ENCODE results near the gene COMMD7. TPM values are rescaled to one million over a fixed set of nuclear protein-coding genes. Genes with fewer than 3 reads are reported as not detected.

COMMD7 gene
- total and polyA plus RNA-seq, 2 experiments from 2014 or later = 62.7 to 106 TPM

- H3K9me3 ChIP-seq (ENCODE audit: low read depth) = no peaks in the 10 kb centered on the region
- no peak overlapping the region for H2AFZ ChIP-seq
- H3K79me2 ChIP-seq = no peaks in the 10 kb centered on the region
- H3K4me3 ChIP-seq = no peak overlapping the region
- no peaks in the 10 kb centered on the region for H3K27me3 ChIP-seq
- DNase-seq (ENCODE audit: low spot score) = no peak
- H4K20me1 ChIP-seq (ENCODE audit: insufficient read depth, poor library complexity, severe bottlenecking) = no peaks in the 10 kb centered on the region
- H3K4me2 ChIP-seq = no peak overlapping the region
- peaks cover 4% of the 10 kb centered on the region for H3K4me1 ChIP-seq (ENCODE audit: insufficient read depth)
- no peaks in the 10 kb centered on the region for H3K9me2 ChIP-seq (replicated peaks; ENCODE audit: insufficient read depth)
- no peaks in the 10 kb centered on the region for H3K36me3 ChIP-seq (replicated peaks; ENCODE audit: insufficient read depth, low read depth)
- no peak for TF ChIP-seq EZH2 (IDR thresholded peaks at IDR 0.05; ENCODE audit: borderline replicate concordance)
- TF ChIP-seq EZH2phosphoT487 (IDR thresholded peaks at IDR 0.05; ENCODE audit: low read depth, severe bottlenecking, unreplicated experiment) = no peak
- TF ChIP-seq CTCF (IDR thresholded peaks at IDR 0.05; ENCODE audit: poor library complexity) = no peak
- no peak overlapping the region for H3K27ac ChIP-seq
These were observed 8.0 kb upstream of the COMMD7 start for GRCh38 chr20:32751293-32751692.

GRCh38 chr20:32749914-32750637 is 6.8 kb upstream of the COMMD7 start:
- no peak overlapping the region for H3K4me2 ChIP-seq
- 63% methylated on average over 11 of the region's 11 CpGs for WGBS (ENCODE audit: low lambda C conversion rate, missing lambda C conversion rate)
- H3K4me1 ChIP-seq (ENCODE audit: insufficient read depth) = peaks cover 4% of the 10 kb centered on the region
- DNase-seq (ENCODE audit: low spot score) = no peak
- H3K9me3 ChIP-seq (ENCODE audit: low read depth) = no peaks in the 10 kb centered on the region
- TF ChIP-seq EZH2phosphoT487 (IDR thresholded peaks at IDR 0.05; ENCODE audit: low read depth, severe bottlenecking, unreplicated experiment) (no peak), EZH2 (IDR thresholded peaks at IDR 0.05; ENCODE audit: borderline replicate concordance) (no peak), CTCF (IDR thresholded peaks at IDR 0.05; ENCODE audit: poor library complexity) (no peak)
- no peaks in the 10 kb centered on the region for H3K27me3 ChIP-seq
- H3K79me2 ChIP-seq = no peaks in the 10 kb centered on the region
- no peak overlapping the region for H3K4me3 ChIP-seq
- no peaks in the 10 kb centered on the region for H3K9me2 ChIP-seq (replicated peaks; ENCODE audit: insufficient read depth)
- no peaks in the 10 kb centered on the region for H3K36me3 ChIP-seq (replicated peaks; ENCODE audit: insufficient read depth, low read depth)
- H4K20me1 ChIP-seq (ENCODE audit: insufficient read depth, poor library complexity, severe bottlenecking) = no peaks in the 10 kb centered on the region
- H3K27ac ChIP-seq = no peak overlapping the region
- peak overlapping the region; percentile 8 for H2AFZ ChIP-seq

GRCh38 chr20:32742322-32743236 is 688 bp downstream of the COMMD7 start:
- TF ChIP-seq EZH2 (IDR thresholded peaks at IDR 0.05; ENCODE audit: borderline replicate concordance) (no peak), EZH2phosphoT487 (IDR thresholded peaks at IDR 0.05; ENCODE audit: low read depth, severe bottlenecking, unreplicated experiment) (no peak), CTCF (IDR thresholded peaks at IDR 0.05; ENCODE audit: poor library complexity) (no peak)
- DNase-seq (ENCODE audit: low spot score) = peak; percentile 42
- Histone ChIP-seq H3K4me2 (peak overlapping the region; percentile 87), H3K9me2 (replicated peaks; ENCODE audit: insufficient read depth) (no peaks in the 10 kb centered on the region), H2AFZ (peak overlapping the region; percentile 95), H3K27me3 (no peaks in the 10 kb centered on the region), H3K4me3 (peak overlapping the region; percentile 97), H3K9me3 (ENCODE audit: low read depth) (no peaks in the 10 kb centered on the region), H3K27ac (peak overlapping the region; percentile 73), H3K4me1 (ENCODE audit: insufficient read depth) (peaks cover 8% of the 10 kb centered on the region), H4K20me1 (ENCODE audit: insufficient read depth, poor library complexity, severe bottlenecking) (no peaks in the 10 kb centered on the region), H3K36me3 (replicated peaks; ENCODE audit: insufficient read depth, low read depth) (no peaks in the 10 kb centered on the region), H3K79me2 (peaks cover 45% of the 10 kb centered on the region)
- WGBS (ENCODE audit: low lambda C conversion rate, missing lambda C conversion rate) = 22% methylated on average over 18 of the region's 25 CpGs

Measured in hepatocyte (in vitro differentiated cells).